Stomach (tissue), 9 donors: Measurements from ENCODE around the gene KCNE2. TPM values are rescaled to one million over a fixed set of nuclear protein-coding genes. Genes with fewer than 3 reads are reported as not detected.

Experiments used
- DNase-seq, 2 donors: peaks; one replicate each; pipeline versions ENCODE4 v3.0.0 to v3.0.0-alpha.2; 2013 to 2019
- H3K27ac ChIP-seq, 5 donors: fragments of 200-600 bp in 4 of 5; sonication (generic) in 4 of 5; one replicate each; pipeline ENCODE4 v1.5.1; 2013 to 2019; ENCODE audit warnings: mild to moderate bottlenecking in 1 of 5, moderate library complexity in 1 of 5
- H3K27me3 ChIP-seq, 3 donors: fragments of 200-600 bp; sonication (generic); one replicate each; pipeline ENCODE4 v1.5.1; 2017 to 2019; ENCODE audit warnings: mixed run types in 1 of 3
- H3K36me3 ChIP-seq, 4 donors: fragments of 200-600 bp; sonication (generic); 1 replicate in 3 of 4; 2 replicates in 1 of 4; pipeline ENCODE4 v1.5.1; 2016 to 2019
- H3K4me1 ChIP-seq, 4 donors: fragments of 200-600 bp; sonication (generic); one replicate each; pipeline ENCODE4 v1.5.1; 2016 to 2019
- H3K4me3 ChIP-seq, 4 donors: fragments of 200-600 bp; sonication (generic) in 3 of 4; one replicate each; pipeline ENCODE4 v1.5.1; 2016 to 2019; ENCODE audit warnings: mild to moderate bottlenecking in 1 of 4
- H3K9me3 ChIP-seq, 4 donors: fragments of 200-600 bp; sonication (generic); one replicate each; pipeline ENCODE4 v1.5.1; 2016 to 2019
- CTCF ChIP-seq, 7 experiments: fragments of 450-650 bp in 4 of 7; fragments of 200-600 bp in 3 of 7; sonication (generic) in 3 of 7; IDR thresholded peaks; one replicate each; pipeline ENCODE4 v1.5.1; 2016 to 2019; ENCODE audit warnings: antibody characterized with exemption in 7 of 7, control low read depth in 2 of 7, mild to moderate bottlenecking in 1 of 7
- EP300 ChIP-seq: sonication (generic); formaldehyde crosslinking; IDR thresholded peaks from one replicate; pipeline ENCODE4 v1.6.1; 2017; ENCODE audit warnings: antibody characterized with exemption
- POLR2A ChIP-seq, 4 donors: fragments of 450-650 bp; IDR thresholded peaks; one replicate each; pipeline ENCODE4 v1.6.1; 2016; ENCODE audit warnings: antibody characterized with exemption in 4 of 4, control low read depth in 2 of 4, mild to moderate bottlenecking in 1 of 4, moderate library complexity in 1 of 4
- POLR2AphosphoS5 ChIP-seq, 3 donors: sonication (generic); formaldehyde crosslinking; IDR thresholded peaks; one replicate each; pipeline ENCODE4 v1.6.1; 2016; ENCODE audit warnings: antibody characterized with exemption in 3 of 3
- WGBS, 5 donors: extraction: QIAGEN DNeasy Blood & Tissue Kit in 3 of 5; methylation state at CpG; one replicate each; pipeline versions ENCODE4 v1.1.5 to v1.1.7; 2013 to 2018; 5-methylcytosine and 5-hydroxymethylcytosine counted together
- intact Hi-C: fragments of 100-400 bp; cut with DNase I; formaldehyde crosslinking; loops from one replicate; pipeline ENCODE4 v1.15.1; 2023; ENCODE audit warnings: low total_unique reads
- polyA plus RNA-seq, 3 donors: library from polyadenylated mRNA; stranded (reverse); fragments of 200-250 nt; gene quantifications; one replicate each; pipeline ENCODE4 v1.2.3, GENCODE V29; 2013
- total RNA-seq, 5 donors: library from RNA; depleted of rRNA; stranded (reverse); fragments of >200 nt; gene quantifications; one replicate each; pipeline versions ENCODE4 v1.1.0 to v1.2.3, GENCODE V29; 2014 to 2016
- donor health status: healthy with polysubstance abuse.
- donor health status: Bipolar disorder and iron deficiency.
- donor health status: healthy.

KCNE2 gene
- total and polyA plus RNA-seq, 8 donors: 34.4 to 294 (median 126) TPM; not detected in 1

DNA sequence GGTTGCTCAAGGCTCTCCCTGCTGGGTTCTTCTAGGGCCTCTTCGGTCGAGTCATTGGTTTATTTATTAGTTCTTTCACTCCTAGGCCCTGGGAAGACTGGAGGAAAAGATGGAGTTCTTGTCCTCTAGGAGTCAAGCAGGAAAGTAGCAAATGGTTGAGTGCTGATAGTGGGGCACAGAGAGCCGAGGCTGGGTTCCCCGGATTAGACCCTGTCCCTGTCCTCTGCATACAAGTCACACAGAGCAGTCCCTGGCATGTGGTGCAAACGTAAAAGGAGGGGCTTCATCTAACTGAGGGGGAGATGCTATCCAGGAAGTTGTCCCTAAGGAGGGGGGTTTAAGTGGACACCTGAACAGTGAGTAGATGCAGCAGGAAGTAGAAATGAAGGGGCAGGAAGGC is 19.2 kb upstream of the KCNE2 start:
- intact Hi-C loops: no loop called here
- Histone ChIP-seq H3K36me3 (no peaks in the 10 kb centered on the region), H3K27ac (peak overlapping the region in 1 of 5 donors; percentile 51), H3K9me3 (no peaks in the 10 kb centered on the region), H3K27me3 (no peaks in the 10 kb centered on the region), H3K4me1 (peaks cover 0 to 30% (median 0%) of the 10 kb centered on the region in 4 donors), H3K4me3 (no peak overlapping the region)
- no peak for DNase-seq
- 80 to 85% (median 82%) methylated on average over 5 of the region's 5 CpGs for whole genome bisulfite sequencing, 5 donors
- TF ChIP-seq POLR2A (IDR thresholded peaks at IDR 0.05) (no peak), EP300 (no peak), CTCF (IDR thresholded peaks at IDR 0.05) (no peak), POLR2AphosphoS5 (IDR thresholded peaks at IDR 0.05) (no peak)

DNA sequence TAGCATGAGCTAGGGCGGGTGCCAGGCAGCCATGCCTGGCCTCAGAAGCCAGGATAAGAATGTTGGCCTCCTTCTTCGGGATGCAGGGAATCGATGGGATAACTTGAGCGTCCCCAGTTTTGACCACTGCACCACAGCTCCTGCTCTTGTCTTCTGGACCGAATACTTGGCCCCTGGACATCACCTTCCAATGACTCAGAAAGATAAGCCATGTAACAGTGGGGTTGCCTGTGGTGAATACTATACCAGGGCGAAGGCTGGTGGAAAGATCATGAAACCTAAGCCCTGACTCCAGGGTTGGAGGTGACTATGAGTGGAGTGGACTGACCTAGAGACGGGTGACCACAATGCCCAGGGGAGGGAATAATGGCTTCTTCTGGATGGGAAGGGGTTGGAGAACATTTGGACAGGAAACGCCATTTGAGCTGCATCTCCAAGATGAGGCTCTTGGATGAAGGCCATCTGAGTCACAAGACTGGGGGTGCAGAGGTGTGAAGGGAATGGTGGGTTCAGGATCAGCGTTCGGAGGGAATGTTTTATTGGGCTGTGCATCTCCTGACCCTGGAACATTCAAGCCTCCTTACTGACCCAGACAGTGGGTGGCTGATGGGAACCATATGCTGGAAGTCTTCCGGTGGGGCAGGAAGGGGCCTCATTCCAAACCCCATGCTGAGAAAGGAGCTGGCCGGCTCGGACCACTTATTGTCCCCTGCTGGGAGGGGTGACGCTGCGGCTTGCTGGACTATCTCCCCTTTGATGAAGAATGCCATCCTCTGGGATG is 18.5 kb upstream of the KCNE2 start:
- Histone ChIP-seq H3K27me3 (no peaks in the 10 kb centered on the region), H3K27ac (peak overlapping the region in 4 of 5 donors; percentile 58 to 70 (median 59)), H3K36me3 (no peaks in the 10 kb centered on the region), H3K4me3 (no peak overlapping the region), H3K4me1 (peaks cover 0 to 30% (median 0%) of the 10 kb centered on the region in 4 donors), H3K9me3 (no peaks in the 10 kb centered on the region)
- 76 to 82% (median 78%) methylated on average over 13 to 15 of the region's 15 CpGs for WGBS, 5 donors
- no peak for TF ChIP-seq EP300
- TF ChIP-seq CTCF (IDR thresholded peaks at IDR 0.05): no peak
- TF ChIP-seq POLR2A (IDR thresholded peaks at IDR 0.05): no peak
- TF ChIP-seq POLR2AphosphoS5 (IDR thresholded peaks at IDR 0.05): no peak
- intact Hi-C loops: loop anchor here (5.0 kb wide), 1 partner anchor 423 kb away; no protein-coding TSS in a partner anchor
- peak in 1 of 2 donors; percentile 35 for DNase-seq

DNA sequence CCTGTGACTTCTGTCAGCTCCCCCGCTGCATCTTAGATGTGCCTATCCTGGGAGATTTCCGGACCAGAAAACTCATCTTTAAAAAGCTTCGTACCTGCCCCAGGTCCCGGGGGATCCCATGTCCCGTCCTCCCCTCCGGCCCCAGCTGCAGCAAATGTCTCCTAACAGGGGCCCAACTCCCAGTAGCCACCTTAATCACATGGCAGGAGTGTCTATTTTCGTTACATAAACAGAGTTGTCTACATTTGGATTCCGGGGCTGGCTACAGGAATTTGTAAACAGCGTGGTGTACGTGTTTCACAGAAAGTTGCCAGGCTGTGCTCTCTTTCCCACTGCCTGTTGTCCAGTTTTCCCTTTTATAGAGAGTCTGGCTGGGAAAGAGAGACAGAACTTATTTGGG is 17.9 kb upstream of the KCNE2 start:
- peak in 1 of 2 donors; percentile 53 for DNase-seq
- H3K9me3 ChIP-seq: no peaks in the 10 kb centered on the region
- intact Hi-C loops: loop anchor here (5.0 kb wide), 1 partner anchor 424 kb away; no protein-coding TSS in a partner anchor
- TF ChIP-seq CTCF (IDR thresholded peaks at IDR 0.05) (no peak), POLR2AphosphoS5 (IDR thresholded peaks at IDR 0.05) (peak in 2 of 3 donors; percentile 26 to 52)
- no peak overlapping the region for H3K4me3 ChIP-seq
- peak overlapping the region in 4 of 5 donors; percentile 58 to 70 (median 59) for H3K27ac ChIP-seq
- 51 to 69% (median 68%) methylated on average over 7 to 10 of the region's 10 CpGs for WGBS, 5 donors
- no peaks in the 10 kb centered on the region for H3K27me3 ChIP-seq
- H3K36me3 ChIP-seq: no peaks in the 10 kb centered on the region
- H3K4me1 ChIP-seq: peaks cover 0 to 30% (median 0%) of the 10 kb centered on the region in 4 donors

GRCh38 chr21:34348890-34349519 is 14.8 kb upstream of the KCNE2 start:
- H3K36me3 ChIP-seq: no peaks in the 10 kb centered on the region

More at GRCh38 chr21:34348890-34349519, 14.8 kb upstream of the KCNE2 start:
- no peak for TF ChIP-seq CTCF (IDR thresholded peaks at IDR 0.05)
- no peak for TF ChIP-seq POLR2A (IDR thresholded peaks at IDR 0.05)
- TF ChIP-seq EP300: no peak
- TF ChIP-seq POLR2AphosphoS5 (IDR thresholded peaks at IDR 0.05): no peak
- Histone ChIP-seq H3K27ac (no peak overlapping the region), H3K27me3 (no peaks in the 10 kb centered on the region), H3K4me3 (no peak overlapping the region), H3K9me3 (no peaks in the 10 kb centered on the region), H3K4me1 (peaks cover 0 to 30% (median 4%) of the 10 kb centered on the region in 4 donors)
- intact Hi-C loops: loop anchor here (5.0 kb wide), 1 partner anchor 427 kb away; no protein-coding TSS in a partner anchor
- WGBS, 5 donors: 75 to 81% (median 78%) methylated on average over 5 of the region's 5 CpGs
- no peak for DNase-seq
